ENCODE measurements around the gene SLBP.
"Not testable (repeated sequence)": the region's sequence is repeated elsewhere in the genome, so short reads cannot be mapped to it uniquely, and the experiment has no call there.

The SLBP gene

GRCh38 chr4:1674682-1675081, 37.4 kb downstream of the SLBP start:
- DNase-seq: no peak

- no peak for DNase-seq
Measured at GRCh38 chr4:1673671-1674070, 38.4 kb downstream of the SLBP start.

DNA sequence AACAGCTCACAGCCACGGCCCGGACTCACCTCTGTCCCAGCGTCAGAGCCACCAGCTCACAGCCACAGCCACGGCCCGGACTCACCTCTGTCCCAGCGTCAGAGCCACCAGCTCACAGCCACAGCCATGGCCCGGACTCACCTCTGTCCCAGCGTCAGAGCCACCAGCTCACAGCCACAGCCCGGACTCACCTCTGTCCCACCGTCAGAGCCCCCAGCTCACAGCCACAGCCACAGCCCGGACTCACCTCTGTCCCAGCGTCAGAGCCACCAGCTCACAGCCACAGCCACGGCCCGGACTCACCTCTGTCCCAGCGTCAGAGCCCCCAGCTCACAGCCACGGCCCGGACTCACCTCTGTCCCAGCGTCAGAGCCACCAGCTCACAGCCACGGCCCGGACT, 41.1 kb downstream of the SLBP start:
- not testable (repeated sequence) for DNase-seq

GRCh38 chr4:1670279-1670678, 41.8 kb downstream of the SLBP start:
- DNase-seq: no peak

DNA sequence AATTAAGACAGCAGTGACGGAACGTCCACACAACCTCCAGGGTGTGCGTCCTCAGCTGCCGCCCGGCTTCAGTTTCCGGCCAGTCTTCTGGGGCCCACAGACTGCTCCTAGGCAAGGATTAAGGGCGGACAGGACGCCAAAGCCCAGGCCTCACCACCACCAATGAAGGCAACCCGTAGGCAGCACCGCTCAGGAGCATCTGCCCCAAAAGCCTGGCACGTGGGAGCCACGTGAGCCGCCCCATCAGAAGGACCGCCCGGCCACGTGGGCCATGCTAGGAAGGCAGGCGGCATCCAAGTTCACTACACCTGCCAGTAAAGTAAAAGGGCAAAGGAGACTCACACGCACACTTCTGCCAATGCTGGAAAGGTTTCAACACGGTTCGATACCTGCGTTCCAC, 42.3 kb downstream of the SLBP start:
- no peak for DNase-seq

DNA sequence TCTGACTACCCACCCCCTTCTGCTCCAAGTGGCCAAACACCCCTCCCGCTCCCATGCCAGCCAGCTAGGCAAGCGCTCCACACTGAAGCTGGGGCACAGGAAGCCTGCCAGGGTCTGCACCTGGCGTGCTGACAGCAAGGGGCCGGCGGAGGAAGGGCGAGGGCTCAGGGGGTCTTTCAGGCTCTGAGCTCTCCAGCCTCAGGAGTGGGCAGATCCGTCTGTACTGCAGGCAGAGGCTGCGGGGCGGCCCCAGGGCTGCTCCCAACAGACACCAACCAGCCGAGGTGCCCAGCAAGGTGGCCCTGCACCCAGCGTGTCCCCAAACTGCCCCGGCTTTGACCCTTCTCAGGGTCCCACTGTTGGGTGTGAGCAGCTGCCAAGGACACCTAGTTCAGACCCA, 42.8 kb downstream of the SLBP start:
- DNase-seq: no peak

DNA sequence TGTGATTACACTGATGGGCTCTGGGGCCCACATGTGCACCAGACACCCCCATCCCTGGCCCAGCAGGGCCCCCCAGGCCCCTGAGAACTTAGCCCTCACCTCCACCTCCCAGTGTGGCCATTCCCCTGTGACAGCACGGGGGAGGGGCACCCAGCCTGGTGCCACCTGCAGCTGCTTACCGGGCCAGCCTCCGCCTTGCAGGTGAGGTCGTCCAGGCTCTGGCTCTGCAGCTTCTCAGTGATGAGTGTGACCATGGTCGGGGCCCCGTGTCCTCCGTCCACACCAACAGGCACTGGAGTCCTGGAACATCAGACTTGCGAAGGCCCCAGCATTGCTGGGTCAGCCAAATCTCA, 43.7 kb downstream of the SLBP start:
- no peak for DNase-seq

- no peak for DNase-seq
Measured at GRCh38 chr4:1667273-1667672, 44.8 kb downstream of the SLBP start.

DNA sequence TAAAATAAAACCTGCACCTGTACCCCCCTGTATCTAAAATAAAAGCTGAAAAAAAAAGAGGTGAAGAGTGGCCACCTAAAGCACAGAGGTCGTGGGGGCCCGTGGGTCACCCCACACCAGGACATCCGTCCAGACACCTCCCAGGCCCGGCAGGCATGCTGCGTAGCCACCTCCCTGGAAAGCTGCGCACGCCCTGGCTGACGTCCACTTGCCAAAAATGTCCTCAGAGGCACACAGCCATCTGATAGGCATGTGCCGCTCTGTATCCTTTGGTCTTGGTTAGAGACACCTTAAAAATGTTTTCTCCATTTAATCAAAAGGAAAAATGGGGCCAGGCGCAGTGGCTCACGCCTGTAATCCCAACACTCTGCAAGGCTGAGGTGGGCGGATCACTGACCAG, 45.7 kb downstream of the SLBP start:
- DNase-seq: no peak

DNA sequence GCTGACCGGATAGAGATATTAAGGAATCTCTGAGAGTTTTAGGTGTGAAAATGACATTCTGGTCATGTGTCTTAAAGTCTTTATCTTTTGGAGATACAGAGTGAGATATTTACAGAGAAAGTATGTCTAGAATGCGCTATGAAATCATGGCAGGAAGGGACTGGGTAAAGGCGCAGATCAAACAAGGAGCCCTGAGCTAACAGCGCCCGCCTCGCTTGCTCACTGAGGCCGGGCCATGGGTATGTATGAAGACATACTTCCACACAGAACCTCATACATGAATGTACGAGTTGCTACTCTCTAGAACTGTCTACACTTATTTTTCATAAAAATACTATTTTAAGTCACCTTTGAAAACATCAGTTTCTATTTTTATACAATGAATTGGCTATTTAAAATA, 48.0 kb downstream of the SLBP start:
- no peak for DNase-seq

- no peak for DNase-seq
Measured at GRCh38 chr4:1663549-1663948, 48.6 kb downstream of the SLBP start.

- DNase-seq: no peak
Measured at GRCh38 chr4:1661695-1662094, 50.4 kb downstream of the SLBP start.

DNA sequence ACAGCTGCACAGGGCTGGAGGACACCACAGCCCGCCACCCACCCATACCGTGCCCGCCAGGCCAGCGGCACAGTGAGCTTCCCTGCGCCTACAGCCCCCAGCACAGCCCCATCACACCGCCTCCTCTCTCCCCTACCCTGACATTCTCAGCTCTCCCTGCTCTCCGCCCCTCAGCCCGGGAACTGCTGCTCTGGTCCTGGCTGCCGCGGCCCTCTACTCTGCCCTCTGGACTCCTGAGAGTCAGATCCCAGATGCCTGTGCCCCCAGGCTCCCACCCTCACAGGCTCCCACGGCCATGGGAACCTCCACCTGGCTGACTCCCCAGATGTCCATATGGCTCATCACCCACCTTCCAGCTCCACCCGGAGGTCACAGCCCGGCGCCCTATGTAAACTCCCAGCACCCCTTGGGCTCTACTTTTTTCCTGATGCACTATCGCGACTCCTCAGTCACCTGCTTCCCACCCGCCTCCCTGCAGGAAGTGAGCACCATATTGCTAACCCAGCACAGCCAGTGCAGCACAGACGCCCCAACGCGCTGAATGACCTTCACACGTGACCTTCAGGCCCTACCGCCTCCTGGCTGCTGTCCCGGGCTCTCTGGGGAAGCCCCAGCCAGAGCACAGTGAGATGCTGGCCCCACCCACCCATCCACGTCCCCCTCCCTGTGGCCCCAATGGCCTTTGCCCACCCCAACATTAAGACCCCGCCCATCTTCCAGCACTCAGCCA, 51.0 kb downstream of the SLBP start:
- DNase-seq: no peak

GRCh38 chr4:1659104-1660043, 52.7 kb downstream of the SLBP start:
- no peak for DNase-seq

GRCh38 chr4:1658581-1658980, 53.5 kb downstream of the SLBP start:
- DNase-seq: no peak

- no peak for DNase-seq
Measured at GRCh38 chr4:1658146-1658545, 54.0 kb downstream of the SLBP start.

DNA sequence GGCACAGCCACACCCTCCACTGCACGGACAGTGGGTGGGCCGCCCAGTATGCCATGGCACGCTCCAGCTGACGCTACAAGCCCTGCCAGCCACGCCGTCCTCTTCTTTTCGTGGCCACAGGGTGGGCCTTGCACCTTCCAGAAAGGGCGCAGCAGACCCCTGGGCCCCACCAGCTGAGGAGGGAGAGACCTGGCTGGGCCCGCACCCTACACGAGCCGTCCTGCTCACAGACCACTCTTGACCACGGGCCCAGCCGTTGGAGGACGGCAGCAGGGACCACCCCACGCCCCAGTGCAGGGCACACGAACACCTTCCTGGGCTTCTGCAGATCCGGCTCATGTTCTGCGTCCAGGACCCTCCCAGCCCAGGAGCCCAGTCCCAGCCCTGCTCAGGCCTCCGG, 55.1 kb downstream of the SLBP start:
- no peak for DNase-seq

DNA sequence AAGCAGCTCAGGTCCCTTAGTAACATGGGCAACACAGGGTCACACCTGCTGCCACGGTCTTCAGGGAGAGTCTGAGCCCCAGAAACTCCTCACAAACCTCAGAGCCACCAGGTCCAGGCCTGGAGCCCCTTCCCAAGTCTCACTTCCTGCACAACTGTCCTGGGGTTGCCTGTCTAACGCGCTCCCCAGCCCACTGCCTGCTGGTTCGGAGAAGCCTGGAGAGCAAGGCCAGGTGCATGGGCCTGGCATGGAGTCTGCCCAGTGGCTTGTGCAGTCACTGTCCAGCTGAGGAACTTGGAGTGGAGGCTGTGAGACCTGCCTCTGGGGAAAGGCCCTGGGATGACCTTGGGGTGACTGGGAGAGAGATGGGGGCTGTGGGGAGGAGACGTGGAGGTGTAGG, 56.0 kb downstream of the SLBP start:
- no peak for DNase-seq

DNA sequence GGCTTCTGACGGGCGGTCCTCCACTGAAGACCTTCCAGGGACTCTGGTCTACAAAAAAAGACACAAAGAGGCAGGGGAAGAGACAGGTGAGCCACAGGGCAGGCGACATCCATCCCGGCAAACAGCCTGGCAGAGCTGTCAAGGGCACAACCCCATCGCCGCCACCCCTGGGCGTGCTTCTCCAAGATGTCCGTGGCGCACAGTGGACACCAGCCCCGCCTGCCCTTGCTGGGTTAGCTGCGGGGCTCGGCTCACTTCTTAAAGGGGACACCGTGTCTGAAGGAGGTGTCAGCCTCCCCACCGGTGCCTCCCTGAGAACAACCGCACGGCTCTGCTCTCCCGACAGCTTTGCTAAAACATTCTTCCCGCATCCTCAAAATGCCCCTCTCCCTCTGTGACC, 56.4 kb downstream of the SLBP start:
- DNase-seq: no peak

GRCh38 chr4:1655081-1655480, 57.0 kb downstream of the SLBP start:
- DNase-seq: no peak

DNA sequence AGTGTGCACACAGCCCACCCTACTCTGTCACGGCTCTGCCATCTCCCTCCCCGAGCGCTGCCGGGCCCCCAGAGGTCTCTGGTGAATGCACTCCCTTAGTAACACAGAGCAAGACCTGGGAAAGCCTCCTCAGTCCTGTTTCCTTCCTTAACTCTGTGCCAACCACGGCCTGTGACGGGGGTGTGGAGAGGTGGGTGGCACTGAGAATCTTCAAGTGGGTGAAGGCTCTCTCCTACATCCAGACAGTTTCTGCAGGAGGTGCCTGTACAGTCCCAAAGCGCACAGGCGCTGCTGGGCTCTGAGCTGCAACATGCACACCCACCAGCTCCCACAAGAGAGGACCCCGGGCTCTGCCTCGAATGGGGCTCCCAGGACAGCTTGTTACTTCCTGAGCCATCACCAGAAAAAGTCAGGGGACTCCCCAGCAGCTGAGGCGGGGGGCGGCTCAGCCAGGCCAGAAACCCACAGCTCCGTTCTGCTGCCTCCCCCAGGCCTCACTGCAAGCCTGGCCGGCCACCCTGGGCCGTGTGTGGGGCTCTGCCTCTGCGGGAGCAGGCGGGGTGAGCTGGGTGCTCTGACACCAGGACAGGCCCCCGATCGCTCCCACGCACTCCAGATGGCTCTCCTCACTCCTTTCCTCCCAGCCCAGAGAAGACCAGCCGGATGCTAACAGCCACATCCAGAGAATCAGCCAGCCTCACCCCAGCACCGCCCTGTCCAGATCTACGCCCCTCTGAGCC, 57.7 kb downstream of the SLBP start:
- DNase-seq: no peak

DNA sequence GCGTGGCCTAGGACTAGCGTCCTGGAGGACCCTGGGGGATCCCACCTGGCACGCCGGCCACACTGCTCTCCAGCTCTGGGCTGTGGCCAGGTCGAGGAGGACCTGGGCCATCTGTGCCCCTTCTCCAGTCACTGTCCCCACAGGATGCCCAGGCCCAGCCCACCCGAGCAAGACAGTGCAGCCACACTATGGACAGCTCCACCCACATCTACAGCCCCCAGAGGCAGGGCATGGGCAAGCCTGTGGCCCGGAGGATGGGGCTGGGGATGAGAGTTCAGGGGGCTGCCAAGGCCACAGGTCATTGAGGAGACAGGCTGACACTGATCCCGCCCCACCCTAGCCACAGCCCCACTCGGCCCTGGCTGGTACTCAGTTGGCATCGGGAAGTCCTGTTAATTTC, 58.3 kb downstream of the SLBP start:
- DNase-seq: no peak

DNA sequence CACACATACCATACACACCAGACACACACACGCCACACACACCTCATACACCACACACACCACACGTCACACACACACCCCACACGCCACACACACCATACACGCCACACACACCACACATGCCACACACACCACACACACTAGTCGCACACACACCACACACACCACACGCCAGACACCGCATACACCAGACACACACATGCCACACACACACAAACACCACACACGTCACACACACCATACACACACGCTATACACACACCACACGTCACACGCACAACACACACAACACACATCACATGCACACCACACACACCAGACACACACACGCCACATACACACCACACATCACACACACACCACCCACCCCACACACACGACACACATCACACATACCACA, 60.0 kb downstream of the SLBP start:
- DNase-seq: no peak

DNA sequence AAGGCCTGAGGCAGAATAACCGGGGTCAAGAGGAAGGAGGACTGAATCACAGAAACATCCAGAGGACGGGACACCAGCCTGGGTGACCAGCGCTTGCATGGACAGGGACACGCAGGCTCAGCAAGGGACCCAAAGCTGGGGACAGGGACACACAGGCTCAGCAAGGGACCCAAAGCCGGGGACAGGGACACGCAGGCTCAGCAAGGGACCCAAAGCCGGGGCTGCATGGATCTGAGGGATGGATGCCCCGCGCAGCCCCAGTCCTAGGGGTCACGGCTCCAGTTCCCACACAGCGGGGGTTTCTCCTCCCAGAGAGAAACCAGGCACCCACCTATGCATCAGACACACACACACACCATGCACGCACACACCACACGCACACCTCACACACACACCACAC, 60.5 kb downstream of the SLBP start:
- DNase-seq: no peak

Measured in T-helper 2 cell (primary cell).